Stimulated activated CD4-positive, alpha-beta T cell treated with anti-CD3 and anti-CD28 coated beads, TNF-alpha, amount 100 ng/mL, for 24 hours (primary cell): Measurements from ENCODE around the gene GOLGB1.

Source experiments
- DNase-seq, 3 experiments: peaks; one replicate each; pipeline ENCODE4 v3.0.0-alpha.2; 2020; ENCODE audit warnings: low read depth in 3 of 3

The GOLGB1 gene

DNA sequence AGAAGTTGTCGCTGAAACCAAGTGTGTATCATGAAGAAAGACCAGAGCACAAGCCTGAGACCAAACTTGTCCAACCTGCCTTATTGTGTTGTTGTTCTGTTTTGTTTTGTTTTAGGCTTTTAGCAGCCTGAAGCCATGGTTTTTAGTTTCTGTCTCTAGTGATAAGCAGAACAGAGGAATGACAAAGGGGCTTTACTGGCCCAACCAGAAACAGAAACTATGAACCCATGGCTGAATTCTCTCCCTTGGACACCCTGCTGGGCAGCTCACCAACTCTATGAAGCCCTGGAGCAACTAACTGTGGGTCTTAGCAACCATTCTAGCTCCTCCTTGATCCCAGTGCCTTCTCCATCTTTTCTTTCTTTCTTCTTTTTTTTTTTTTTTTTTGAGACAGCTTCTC, 119.2 kb downstream of the GOLGB1 start:
- DNase-seq: no peak

DNA sequence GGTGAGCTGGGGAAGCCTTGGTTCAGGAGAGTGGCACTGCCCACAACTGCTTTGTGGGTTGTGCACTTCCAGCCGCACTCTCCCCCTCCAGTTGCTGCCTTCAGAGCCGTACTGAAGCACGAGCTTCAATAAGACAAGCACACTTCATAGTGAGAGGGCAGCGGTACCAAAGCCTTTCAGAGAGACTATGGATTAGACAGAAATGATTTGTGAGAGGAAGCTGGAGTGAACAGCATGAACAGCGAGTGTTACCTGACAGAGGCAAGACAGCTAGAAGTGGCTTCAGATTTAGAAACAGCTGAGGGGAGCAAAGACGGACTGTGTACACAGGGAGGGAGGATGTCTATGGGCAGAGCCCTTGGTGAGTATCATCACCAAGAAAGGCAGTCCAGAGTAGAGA, 119.9 kb downstream of the GOLGB1 start:
- no peak for DNase-seq

DNA sequence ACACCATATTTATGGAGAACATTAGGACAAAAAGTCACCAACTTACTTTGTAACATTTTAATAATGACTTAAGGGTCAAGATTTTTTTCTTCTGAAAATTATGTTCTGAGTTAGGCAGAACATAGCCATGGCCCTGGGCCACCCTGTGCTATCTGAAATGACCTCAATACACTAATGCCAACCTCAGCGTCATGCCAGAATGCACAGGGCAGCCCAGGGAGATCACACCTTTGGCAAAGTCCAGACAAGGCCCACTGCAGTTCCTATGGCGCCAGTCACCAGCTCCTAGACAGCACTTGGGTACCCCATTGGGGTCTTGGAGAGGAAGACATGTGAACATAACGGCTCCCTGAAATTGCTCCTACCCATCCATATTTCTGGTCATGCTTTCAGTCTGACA, 121.9 kb downstream of the GOLGB1 start:
- DNase-seq: no peak

DNA sequence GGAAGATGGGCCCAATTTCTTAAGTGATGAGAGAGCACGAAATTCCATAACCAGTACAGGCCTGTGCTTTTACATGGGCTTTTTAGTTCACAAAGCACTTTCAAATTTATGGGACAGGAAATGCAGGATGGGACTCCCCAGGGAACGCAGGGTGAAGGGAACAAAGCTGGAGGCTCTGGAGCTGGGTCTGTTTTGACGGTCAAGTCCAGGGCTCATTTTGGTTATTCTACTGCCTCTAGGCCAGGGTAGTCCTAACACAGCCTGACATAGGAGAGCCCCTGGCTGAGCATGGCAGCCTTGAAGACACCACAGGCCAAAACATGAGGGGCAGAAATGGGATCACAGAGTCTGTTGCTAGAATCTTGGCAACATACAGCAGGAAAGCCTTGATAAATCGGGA, 122.3 kb downstream of the GOLGB1 start:
- DNase-seq: no peak

DNA sequence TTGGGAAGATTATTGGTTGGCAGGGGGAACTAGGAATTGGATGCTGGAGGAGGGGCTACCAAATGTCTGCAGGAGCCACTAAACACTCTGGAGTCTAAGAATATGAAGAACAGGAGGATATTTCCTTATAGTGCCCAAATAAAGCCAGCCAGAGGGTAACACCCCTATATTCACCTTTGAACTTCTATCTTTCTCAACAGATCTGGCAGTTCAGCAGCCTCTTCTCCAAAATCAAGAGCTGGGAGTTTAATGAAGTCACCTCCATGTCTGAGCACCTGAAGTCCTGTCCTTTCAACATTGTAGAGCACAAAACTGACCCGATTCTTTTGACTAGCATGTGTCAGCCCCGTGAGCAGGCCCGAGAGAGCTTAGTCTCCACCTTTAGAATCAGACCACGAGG, 123.0 kb downstream of the GOLGB1 start:
- DNase-seq: no peak

DNA sequence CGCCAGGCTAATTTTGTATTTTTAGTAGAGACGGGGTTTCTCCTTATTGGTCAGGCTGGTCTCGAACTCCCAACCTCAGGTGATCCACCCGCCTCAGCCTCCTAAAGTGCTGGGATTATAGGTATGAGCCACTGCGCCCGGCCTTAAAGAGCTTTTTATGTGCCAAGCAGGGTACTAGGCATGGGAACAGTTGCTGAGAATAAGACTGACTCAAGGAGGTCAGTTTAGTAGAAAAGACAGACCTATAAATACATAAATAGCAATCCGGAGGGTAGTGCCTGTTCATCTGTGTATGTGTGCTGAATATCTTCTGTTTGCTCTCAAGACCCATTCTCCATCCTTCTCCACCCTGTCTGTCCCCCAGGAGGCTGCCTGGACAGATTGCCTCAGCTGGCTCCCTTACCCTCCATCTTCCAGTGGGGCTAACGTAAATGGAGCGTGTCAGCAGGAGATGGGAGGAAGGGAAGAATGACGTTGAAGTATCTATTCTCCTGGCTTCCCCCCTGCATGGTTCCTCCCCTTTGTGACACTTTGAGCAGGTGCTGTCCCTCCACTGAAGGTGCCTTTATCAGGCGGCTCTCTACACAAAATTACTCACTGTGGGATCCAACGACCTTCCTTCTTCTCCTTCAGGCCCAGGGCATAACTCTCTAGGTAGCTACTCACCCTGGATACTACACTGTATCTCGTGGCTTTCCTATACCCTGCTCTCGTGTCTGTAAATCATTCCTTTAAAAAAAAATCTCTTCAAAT, 125.2 kb downstream of the GOLGB1 start:
- no peak for DNase-seq

DNA sequence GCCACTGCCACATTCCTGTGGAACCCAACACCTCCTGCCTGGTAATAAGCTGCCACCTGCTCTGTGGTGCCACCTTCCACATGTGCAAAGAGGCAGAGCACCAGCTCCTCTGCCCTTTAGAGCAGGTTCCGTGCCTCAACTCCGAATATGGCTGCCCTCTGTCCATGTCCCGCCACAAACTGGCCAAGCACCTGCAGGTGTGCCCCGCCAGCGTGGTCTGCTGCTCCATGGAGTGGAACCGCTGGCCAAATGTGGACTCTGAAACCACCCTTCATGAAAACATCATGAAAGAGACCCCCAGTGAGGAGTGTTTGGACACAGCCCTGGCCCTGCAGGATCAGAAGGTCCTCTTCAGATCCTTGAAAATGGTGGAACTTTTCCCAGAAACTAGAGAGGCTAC, 128.1 kb downstream of the GOLGB1 start:
- no peak for DNase-seq

DNA sequence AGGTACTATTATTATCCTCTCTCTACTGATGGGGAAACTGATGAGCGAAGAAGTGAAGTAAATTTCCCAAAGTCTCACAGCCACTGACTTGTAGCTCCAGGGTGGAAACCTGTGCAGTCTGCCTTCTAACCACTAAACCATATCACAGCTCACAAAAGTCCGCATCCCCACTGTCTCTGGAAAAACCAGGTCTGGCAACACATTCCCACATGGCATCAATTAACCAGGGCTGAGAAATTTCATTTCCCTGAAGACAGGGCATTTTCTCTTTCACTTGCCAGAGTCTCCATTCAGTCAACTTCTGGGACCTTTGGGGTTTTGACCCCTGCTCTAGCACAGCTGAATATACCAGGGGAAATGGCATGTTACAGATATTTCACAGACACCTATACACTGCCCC, 129.8 kb downstream of the GOLGB1 start:
- DNase-seq: no peak
